OCI-LY7 (cell line): ENCODE results near the gene P3R3URF.

Experiments
- EZH2phosphoT487 ChIP-seq: fragments of 200-600 bp; sonication (generic); IDR thresholded peaks from 2 replicates; pipeline ENCODE4 v1.6.1; 2018; ENCODE audit warnings: low read depth, borderline replicate concordance, mild to moderate bottlenecking, mixed run types, antibody characterized with exemption, low read length, moderate library complexity, mixed read lengths
- TF ChIP-seq, protein P1 (sequence below): fragments of 200-600 bp; sonication (generic); conservative IDR thresholded peaks from 2 replicates; pipeline ENCODE4 v1.5.1; 2014; ENCODE audit warnings: mild to moderate bottlenecking, antibody characterized with exemption, low read length, moderate library complexity, mixed read lengths

DNA sequence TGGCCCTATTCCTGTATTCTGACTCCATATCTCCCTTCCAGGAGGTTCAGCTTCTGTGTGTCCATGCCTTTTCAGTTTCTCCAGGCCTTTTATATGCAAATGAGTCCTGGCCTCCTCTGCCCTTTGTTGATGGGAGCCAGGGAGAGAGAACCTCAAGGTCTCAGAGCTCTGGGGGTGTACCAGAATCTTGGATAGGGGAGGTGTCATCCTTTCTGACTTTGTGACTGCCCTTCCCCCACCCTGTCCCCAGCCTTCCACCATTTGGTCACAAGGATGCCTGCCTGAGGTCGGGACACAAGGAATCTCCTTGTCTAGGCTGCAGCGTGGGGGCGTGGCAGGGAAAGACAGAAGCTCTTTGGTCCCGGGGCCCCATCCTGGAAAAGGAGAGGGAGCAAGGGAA lies 45.5 kb upstream of the P3R3URF start:
- TF ChIP-seq, protein P1, sequence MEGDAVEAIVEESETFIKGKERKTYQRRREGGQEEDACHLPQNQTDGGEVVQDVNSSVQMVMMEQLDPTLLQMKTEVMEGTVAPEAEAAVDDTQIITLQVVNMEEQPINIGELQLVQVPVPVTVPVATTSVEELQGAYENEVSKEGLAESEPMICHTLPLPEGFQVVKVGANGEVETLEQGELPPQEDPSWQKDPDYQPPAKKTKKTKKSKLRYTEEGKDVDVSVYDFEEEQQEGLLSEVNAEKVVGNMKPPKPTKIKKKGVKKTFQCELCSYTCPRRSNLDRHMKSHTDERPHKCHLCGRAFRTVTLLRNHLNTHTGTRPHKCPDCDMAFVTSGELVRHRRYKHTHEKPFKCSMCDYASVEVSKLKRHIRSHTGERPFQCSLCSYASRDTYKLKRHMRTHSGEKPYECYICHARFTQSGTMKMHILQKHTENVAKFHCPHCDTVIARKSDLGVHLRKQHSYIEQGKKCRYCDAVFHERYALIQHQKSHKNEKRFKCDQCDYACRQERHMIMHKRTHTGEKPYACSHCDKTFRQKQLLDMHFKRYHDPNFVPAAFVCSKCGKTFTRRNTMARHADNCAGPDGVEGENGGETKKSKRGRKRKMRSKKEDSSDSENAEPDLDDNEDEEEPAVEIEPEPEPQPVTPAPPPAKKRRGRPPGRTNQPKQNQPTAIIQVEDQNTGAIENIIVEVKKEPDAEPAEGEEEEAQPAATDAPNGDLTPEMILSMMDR: no peak
- TF ChIP-seq EZH2phosphoT487: no peak
